Stimulated activated CD4-positive, alpha-beta T cell treated with anti-CD3 and anti-CD28 coated beads, Interleukin-15, amount 100 ng/mL, for 48 hours (primary cell): ENCODE data around the gene HOXD12.

Experiments
- DNase-seq, 2 donors: peaks; one replicate each; pipeline ENCODE4 v3.0.0-alpha.2; 2020; ENCODE audit warnings: low read depth in 2 of 2

HOXD12 gene, protein sequence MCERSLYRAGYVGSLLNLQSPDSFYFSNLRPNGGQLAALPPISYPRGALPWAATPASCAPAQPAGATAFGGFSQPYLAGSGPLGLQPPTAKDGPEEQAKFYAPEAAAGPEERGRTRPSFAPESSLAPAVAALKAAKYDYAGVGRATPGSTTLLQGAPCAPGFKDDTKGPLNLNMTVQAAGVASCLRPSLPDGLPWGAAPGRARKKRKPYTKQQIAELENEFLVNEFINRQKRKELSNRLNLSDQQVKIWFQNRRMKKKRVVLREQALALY

DNA sequence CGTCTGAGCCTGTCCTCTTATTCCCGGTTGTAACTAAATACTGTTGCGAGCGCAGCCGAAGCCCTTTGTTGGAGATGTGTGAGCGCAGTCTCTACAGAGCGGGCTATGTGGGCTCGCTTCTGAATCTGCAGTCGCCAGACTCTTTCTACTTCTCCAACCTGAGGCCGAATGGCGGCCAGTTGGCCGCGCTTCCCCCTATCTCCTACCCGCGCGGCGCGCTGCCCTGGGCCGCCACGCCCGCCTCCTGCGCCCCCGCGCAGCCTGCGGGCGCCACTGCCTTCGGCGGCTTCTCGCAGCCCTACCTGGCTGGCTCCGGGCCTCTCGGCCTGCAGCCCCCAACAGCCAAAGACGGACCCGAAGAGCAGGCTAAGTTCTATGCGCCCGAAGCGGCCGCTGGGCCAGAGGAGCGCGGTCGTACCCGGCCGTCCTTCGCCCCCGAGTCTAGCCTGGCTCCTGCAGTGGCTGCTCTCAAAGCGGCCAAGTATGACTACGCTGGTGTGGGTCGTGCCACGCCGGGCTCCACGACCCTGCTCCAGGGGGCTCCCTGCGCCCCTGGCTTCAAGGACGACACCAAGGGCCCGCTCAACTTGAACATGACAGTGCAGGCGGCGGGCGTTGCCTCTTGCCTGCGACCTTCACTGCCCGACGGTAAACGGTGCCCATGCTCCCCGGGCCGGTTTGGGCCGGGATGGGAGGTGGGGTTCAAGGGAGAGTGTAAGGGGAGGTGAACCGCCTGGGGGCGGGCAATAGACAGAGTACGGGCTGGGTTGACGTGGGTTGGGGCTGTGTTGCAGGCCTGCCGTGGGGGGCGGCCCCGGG is at the start of gene HOXD12:
HOXD12 (plus strand) TSS at position 68 of the 819 bp plus-strand sequence; CDS start at position 75, 7 bp downstream.
- no peak for DNase-seq

DNA sequence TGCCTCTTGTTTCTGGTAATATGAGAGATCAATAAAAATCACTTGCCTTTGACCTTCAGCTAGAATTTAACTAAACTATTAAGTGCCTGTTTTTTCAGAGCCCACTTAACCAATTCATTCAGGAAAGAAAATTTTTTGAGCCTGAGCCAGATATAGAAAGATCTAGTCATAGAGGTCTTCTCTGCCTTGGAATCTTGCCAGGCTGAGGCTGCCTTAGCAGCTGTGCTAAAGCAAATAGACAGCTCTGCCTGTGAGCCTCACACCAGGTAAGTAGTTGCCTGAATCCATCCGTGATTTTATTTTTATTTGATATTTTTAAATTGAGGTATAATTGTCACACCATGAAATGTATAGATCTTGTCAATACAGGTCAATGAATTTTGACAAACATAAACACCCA is 43.2 kb upstream of the HOXD12 start:
- no peak for DNase-seq

- DNase-seq, result no peak
Measured at GRCh38 chr2:176063958-176064357, 35.6 kb upstream of the HOXD12 start.

DNA sequence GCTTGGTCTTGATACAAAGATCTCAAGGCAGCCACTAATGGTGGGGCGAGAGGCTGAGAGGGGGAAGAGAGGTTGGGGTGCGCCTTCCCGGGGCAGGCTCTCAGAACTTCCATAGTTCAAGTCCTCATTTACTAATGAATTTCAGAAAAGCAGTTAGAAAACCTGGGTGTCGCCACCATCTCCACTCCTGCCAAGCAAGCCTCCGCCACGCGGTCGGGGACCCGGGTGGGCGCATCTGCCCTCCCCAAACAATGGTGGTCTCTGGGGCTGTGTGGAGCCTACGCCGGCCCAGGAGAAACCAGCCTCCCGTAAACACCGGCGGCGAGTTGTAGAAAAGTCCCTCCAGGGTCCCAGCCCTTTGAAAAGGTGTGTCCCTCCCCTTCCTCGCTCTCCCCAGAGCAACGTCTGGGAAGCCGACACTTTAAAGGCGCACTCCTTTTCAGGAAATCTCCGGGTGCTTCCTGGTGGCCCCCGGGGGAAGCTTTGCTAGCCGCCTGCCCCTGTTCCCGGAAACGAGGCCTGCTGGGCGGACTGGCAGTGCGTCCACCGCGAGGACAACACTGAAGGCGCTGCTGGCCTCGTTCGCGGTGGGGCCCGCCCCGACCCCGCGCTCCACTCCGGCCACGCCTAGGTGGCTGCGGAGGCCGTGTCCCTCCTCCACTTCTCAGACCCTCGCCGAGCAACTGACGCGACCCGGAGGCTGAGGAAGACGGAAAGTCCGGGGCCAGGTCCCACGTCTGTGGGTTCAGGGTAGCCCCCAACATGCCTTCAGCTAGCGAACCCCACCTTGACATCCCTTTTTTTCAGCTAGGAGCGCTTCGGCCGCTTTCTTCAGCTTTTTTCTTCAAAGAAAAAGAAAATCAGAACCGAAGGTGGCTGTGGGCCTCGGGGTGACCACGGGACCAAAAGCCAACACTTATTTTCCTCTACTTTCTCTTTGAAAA is 32.7 kb upstream of the HOXD12 start:
- DNase-seq, result no peak

GRCh38 chr2:176067589-176068418 is 31.8 kb upstream of the HOXD12 start:
- no peak for DNase-seq

DNA sequence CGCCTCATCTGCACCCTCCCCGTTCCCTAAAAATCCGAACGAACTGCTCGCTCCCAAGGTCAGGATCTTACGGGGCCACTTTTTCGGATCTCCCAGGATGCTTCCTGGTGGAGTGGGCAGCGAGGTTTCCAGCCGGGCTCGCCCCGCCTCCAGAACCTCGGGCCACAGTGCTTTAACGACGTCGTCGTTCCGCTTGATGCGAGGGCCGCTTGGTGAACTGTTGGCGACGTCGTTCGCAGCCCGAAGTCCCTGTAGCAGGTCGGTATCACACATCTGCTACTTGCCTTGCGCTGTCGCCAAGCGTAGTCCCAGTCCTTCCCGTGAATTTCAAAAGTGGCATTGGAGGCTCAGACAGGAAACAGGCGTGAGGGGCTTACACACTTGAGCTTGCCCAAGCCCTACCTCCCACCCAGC is 31.2 kb upstream of the HOXD12 start:
- no peak for DNase-seq

DNA sequence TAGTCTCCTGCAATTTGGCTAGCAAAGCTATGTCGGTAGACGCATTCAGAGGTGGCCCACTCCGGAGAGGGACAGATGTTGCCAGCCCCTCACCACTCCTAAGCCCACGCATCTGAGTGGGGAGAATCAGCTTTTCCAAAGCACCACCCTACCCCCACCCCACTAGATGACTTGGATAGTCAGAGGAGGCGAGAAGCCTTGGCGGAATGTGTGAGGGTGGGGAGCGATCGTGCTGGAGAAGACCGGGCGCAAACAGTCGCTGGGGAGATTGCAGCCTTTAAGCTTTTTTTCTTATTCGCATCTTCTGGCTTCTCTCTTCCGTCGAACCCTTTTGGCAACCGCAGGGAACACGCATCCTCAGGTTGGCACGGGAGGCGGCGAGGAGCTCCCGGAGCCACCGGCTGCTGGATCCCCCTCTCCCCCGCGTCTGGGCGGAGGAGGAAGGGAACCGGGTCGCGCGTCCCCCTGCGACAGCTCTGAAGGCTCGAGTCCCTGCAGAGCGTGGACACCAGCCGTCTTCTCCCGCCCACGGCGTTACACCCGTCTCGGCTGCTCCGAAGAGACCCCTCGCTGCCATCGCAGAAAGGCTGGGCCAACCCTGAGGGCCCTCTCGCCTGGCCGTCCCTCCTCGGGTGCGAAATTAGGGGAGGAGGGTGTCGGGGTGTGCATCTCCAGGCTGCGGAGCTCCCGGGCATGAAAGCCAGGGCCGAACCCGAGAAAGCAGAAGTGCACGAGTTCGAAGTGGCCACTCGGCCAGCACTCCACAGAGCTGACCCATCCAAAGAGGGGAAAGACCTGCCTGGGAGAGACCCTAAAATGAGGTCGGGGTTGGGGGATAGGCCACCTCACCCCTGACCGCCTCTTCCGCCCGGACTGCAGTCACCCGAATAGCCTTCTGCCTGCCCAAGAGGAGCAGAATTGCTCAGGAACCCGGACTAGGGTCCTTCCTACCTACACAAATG is 28.0 kb upstream of the HOXD12 start:
- no peak for DNase-seq

DNA sequence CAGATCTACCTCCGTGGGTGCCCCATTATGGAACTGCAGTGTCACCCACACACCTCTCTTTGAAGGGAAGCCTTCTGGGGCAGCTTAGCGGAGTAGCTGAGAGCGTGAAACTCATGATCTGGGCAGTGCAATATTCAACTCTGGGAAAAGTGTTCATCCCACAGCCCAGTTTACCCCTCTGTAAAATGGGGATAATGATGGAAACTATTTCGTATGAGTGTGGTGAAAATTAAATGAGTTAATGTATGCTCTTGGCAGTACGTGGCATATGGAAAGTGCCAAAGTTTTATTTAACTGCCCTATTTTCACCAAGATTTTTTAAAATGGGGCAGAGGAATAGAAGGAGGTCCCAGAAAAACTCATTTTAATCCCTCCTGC is 27.3 kb upstream of the HOXD12 start:
- DNase-seq, result no peak

DNA sequence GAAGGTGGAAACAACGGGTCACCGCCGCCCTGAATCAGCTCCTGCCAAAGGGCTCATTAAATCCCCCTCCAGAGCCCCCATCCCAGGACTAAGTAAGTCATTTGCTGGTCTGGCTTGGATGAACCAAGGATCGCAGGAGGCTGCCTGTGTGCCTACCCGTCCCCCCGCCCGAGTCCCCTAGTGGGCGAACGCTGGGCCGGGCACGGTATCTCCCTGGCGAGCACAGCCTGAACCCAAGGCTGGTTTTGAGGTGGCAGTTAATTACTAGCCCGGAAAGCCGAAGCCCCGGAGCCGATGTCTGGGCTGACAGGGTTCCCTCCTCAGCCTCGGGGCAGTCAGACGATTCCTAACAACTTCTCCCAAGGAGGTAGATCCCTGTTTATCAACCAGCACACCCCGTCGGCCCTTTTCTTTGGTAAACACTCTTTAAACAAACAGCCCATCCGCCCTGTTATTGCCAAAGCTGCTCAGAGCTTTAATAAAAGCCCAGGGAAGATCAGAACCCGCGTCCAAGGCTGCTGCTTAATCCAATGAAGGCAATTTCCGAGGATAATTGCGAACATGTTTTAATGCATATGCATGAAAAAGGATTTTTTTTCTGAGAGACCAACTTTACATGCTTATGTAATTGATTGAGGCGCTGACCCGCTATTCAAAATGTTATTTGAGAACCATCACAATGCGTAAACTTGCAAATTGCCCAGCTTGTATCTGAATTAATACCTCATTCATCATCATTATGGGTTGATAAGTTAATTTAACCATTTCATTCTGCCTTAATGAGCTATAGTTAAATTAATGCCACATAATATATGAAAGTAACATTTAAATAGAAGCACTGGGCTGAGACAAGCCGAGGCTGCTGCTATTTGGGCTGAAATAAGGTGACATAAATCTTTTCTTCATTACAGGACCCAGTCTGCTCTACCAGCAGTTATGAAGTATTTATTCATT is 26.4 kb upstream of the HOXD12 start:
- no peak for DNase-seq

DNA sequence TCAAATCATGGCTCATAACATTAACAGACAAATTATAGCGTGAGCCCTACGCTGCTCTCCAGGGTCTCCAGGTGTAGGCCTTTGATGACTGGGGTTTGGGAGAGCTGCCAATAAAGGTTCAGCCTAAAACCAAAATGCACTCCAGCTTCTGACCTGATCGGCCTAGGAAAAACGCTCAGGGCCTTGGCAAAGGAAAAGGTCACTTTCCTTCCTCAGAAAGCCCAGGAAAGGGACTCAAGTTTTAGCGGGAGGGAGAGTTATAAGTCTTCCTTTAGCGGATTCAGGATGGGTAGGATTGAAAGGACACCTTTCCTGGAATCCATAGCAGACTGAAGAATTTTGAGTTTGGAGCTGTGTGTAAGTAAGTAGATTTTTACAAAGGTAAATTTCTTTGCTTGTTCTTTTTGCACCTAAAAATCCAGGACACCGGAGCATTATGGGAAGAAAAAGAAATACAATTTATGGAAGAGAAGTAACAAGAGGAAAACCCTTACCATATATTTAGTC is 24.6 kb upstream of the HOXD12 start:
- no peak for DNase-seq

GRCh38 chr2:176075481-176075880 is 24.1 kb upstream of the HOXD12 start:
- no peak for DNase-seq

DNA sequence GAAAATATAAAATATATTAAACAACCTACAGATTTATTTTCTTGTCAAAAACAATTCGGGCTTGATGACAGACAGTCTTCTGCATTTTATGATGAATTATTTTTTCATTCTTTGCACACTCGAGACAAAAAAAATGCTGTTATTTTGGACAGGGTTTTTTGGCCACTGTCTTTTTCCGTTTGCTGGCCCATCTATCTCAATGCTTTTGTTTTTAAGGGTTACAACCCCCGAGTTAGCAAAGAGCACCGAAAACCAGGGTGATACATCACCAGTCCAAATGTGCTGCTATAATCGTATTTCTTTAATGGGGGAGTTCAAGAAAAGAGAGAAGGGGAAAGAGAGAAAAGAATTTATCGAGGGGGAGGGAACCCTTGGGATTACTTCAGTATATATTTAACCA is 23.5 kb upstream of the HOXD12 start:
- no peak for DNase-seq

- no peak for DNase-seq
Measured at GRCh38 chr2:176076796-176077195, 22.8 kb upstream of the HOXD12 start.

DNA sequence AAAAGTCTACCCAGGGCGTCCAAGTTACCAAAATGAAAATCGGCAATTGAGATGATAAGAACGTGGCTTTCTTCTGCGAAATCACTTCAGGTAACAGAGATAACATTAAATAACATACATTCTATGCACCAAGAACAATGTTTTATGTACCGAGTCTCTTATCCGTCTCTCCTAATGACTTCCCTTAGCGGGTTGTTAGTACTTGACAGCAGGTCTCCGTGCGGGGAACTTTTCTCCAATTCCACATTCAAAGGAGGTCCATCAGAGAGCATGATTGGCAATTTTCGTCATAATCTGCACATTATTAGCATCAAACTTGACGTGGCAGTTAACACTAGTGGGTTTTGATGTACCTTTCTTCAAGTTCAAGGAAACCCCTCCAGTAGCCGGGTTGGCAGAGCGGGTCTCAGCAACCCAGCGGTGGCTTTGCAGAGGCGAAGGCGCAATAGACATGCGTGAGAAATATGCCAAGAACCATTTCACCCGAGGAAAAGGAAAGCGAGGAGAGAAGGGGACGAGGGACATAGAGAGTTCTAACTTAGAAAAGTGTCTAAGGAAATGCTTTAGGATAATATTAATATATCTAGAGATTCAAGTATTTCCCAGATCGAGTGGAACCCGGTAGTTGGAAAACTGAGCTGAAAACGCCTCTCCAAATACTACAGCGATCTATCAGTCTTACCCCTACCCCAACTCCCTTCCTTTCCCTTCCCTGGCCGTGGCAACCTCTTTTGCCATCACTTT is 20.9 kb upstream of the HOXD12 start:
- no peak for DNase-seq

DNA sequence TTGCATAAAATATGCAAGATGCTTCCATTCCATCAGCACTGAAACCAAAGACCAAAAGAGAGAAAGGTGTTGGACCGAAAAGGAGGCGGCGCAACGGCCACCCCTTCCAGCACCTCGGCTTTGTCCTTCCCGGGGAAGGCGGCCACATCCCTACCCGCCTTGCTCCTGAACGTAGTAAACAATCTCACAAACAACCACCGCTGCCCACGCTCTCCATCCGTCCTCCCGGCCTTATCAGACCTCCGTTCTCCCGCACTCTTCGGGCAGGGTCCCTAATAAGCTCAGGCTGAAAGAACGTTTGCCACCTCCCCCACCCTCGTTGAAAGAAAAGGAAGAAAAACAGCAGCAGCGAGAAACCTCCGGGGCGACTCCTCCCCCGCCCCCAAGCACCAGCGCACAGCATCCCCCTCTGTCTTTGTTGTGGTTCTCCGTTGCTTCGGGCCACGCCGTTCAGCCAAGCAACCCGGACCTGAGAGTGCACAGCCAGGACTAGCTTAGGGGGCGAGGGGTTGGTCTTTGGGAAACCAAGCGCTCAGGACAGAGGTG is 20.2 kb upstream of the HOXD12 start:
- no peak for DNase-seq

DNA sequence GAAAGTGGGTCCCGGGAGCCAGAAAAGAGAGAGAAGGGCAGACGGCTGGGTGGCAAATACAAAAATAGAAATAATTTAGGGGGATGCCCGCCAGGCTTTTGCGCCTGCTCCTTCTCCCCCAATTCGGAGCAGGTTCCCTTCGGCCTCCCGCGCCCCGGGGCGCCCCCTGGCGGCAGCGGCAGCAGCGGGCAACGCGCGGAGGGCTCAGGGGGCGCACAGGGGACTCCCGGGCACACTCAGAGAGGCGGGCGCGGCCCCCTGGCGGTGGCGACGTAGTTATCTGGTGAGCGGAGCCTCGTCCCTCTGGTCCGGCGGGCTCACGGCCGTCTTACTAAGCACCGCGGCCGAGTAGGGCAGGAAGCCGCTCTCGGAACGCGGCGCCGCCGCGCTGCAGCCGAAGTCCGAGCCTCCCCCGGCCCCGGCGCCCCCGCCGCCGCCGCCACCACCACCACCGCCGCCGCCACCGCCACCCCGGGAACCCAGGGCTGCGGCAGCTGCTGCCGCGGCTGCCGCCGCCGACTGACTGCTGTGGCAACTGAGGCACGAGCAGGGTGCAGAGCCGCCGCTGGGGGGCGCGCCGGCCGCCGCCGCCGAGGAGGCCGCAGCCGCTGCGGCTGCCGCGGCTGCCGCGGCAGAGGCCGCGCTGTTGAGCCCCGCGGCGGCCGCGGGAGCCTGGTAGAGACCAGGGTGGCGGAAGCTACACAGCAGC is 19.6 kb upstream of the HOXD12 start:
- DNase-seq, result peak in 1 of 2 donors; percentile 14
